Naive thymus-derived CD4-positive, alpha-beta T cell (primary cell): Measurements from ENCODE around the gene JMJD1C. TPM values are rescaled to one million over a fixed set of nuclear protein-coding genes. Genes with fewer than 3 reads are reported as not detected.
A peak's percentile ranks its signal among the peaks of the same experiment; 100 is the strongest.

Experiments
- ATAC-seq: fragments of 150-1000 bp; cut with Tn5 transposase; 2 replicates; pipeline ENCODE4 v1.10.0; 2021; ENCODE audit warnings: mild to moderate bottlenecking, moderate library complexity
- CTCF ChIA-PET: fragments of 350-600 bp; sonication (Branson Sonifier 250); formaldehyde crosslinking; loops from one replicate; lab custom pipeline; 2021; ENCODE audit warnings: antibody characterized with exemption; lab: Charles Lee
- POLR2A ChIA-PET: fragments of 350-600 bp; sonication (Branson Sonifier 250); formaldehyde crosslinking; loops from one replicate; lab custom pipeline; 2021; ENCODE audit warnings: antibody characterized with exemption, inconsistent platforms; lab: Charles Lee
- DNase-seq, 9 donors: peaks; one replicate each; pipeline versions ENCODE4 v3.0.0 to v3.0.0-alpha.2; 2020 to 2022; ENCODE audit warnings: mixed read lengths in 1 of 9
- H3K27ac ChIP-seq: one replicate; pipeline ENCODE4 v1.7.0; 2013; ENCODE audit warnings: mild to moderate bottlenecking, low read depth, low read length, moderate library complexity
- H3K27me3 ChIP-seq, 2 donors: one replicate each; pipeline ENCODE4 v1.7.0; 2013; ENCODE audit warnings: low read length in 2 of 2, mild to moderate bottlenecking in 2 of 2, moderate library complexity in 2 of 2; ENCODE audit not compliant: control insufficient read depth in 2 of 2, insufficient read depth in 2 of 2
- H3K36me3 ChIP-seq, 3 experiments: 1 replicate in 2 of 3; 2 replicates in 1 of 3; pipeline ENCODE4 v1.7.0; 2013; ENCODE audit warnings: low read length in 3 of 3, mild to moderate bottlenecking in 3 of 3, moderate library complexity in 1 of 3; ENCODE audit not compliant: insufficient read depth in 3 of 3, control insufficient read depth in 2 of 3
- H3K4me1 ChIP-seq, 2 donors: one replicate each; pipeline ENCODE4 v1.7.0; 2013; ENCODE audit warnings: low read length in 2 of 2, mild to moderate bottlenecking in 2 of 2, moderate library complexity in 1 of 2; ENCODE audit not compliant: control insufficient read depth in 2 of 2, insufficient read depth in 2 of 2
- H3K4me3 ChIP-seq: 2 replicates; pipeline ENCODE4 v1.7.0; 2013; ENCODE audit warnings: mild to moderate bottlenecking, low read length
- H3K9me3 ChIP-seq, 3 experiments: 1 replicate in 2 of 3; 2 replicates in 1 of 3; pipeline ENCODE4 v1.7.0; 2013; ENCODE audit warnings: low read length in 3 of 3; ENCODE audit not compliant: control insufficient read depth in 2 of 3
- H3K27ac Mint-ChIP-seq, 9 donors: one replicate each; pipeline ENCODE4 v1.8.0; 2020 to 2022; ENCODE audit warnings: mixed read lengths in 9 of 9, mild to moderate bottlenecking in 8 of 9, moderate library complexity in 5 of 9, inconsistent platforms in 2 of 9
- H3K27me3 Mint-ChIP-seq, 5 donors: one replicate each; pipeline ENCODE4 v1.8.0; 2021 to 2022; ENCODE audit warnings: mixed read lengths in 5 of 5, mild to moderate bottlenecking in 1 of 5
- H3K36me3 Mint-ChIP-seq, 5 donors: one replicate each; pipeline ENCODE4 v1.8.0; 2020 to 2022; ENCODE audit warnings: mixed read lengths in 5 of 5, mild to moderate bottlenecking in 3 of 5, inconsistent platforms in 1 of 5
- H3K4me1 Mint-ChIP-seq, 7 donors: one replicate each; pipeline ENCODE4 v1.8.0; 2020 to 2022; ENCODE audit warnings: mixed read lengths in 7 of 7, mild to moderate bottlenecking in 3 of 7, inconsistent platforms in 1 of 7
- H3K4me3 Mint-ChIP-seq, 10 donors: one replicate each; pipeline ENCODE4 v1.8.0; 2020 to 2022; ENCODE audit warnings: mild to moderate bottlenecking in 10 of 10, mixed read lengths in 10 of 10, moderate library complexity in 6 of 10, inconsistent platforms in 2 of 10
- H3K9me3 Mint-ChIP-seq, 11 donors: one replicate each; pipeline ENCODE4 v1.8.0; 2020 to 2022; ENCODE audit warnings: mixed read lengths in 11 of 11, mild to moderate bottlenecking in 4 of 11, inconsistent platforms in 1 of 11, moderate library complexity in 1 of 11
- intact Hi-C, 2 donors: fragments of 100-400 bp; cut with micrococcal nuclease; formaldehyde crosslinking; loops; one replicate each; pipeline ENCODE4 v1.15.1; 2023
- polyA plus RNA-seq, 2 donors: library from polyadenylated mRNA; unstranded; fragments of 300-500 nt; fragmentation: Illumina TruSeq; gene quantifications; one replicate each; pipeline ENCODE4 v1.2.3, GENCODE V29; 2021
- total RNA-seq, 6 experiments: library from RNA in 5 of 6; stranded (reverse) in 5 of 6; gene quantifications; 1 replicate in 5 of 6; 2 replicates in 1 of 6; pipeline ENCODE4 v1.2.3 and lab custom pipeline; 2021 to 2026

The JMJD1C gene
- total and polyA plus RNA-seq, 7 experiments from 2014 or later: 59.0 to 331 (median 120) TPM

GRCh38 chr10:63260103-63260859 lies 205.5 kb downstream of the JMJD1C start:
- ChIA-PET POLR2A (interaction anchor here (1.1 to 2.2 kb wide), 3 partner anchors 9 to 262 kb away, joined by 3 to 5 read pairs (median 4); no protein-coding TSS in a partner anchor), CTCF (no interaction called here)
- DNase-seq (no peak), ATAC-seq (no peak)
- H3K4me3 Mint-ChIP-seq: peak overlapping the region in 9 of 10 donors; percentile 43 to 81 (median 74)
- Histone ChIP-seq H3K27ac (no peak overlapping the region), H3K9me3 (no peaks in the 10 kb centered on the region), H3K4me3 (no peak overlapping the region), H3K27me3 (no peaks in the 10 kb centered on the region), H3K36me3 (no peaks in the 10 kb centered on the region), H3K4me1 (peaks cover 55 to 58% of the 10 kb centered on the region in 2 donors)
- H3K27ac Mint-ChIP-seq: peak overlapping the region in 4 of 9 donors; percentile 18 to 46 (median 33)
- H3K9me3 Mint-ChIP-seq: no peaks in the 10 kb centered on the region
- intact Hi-C loops: loop anchor here (10.0 kb wide), 1 partner anchor 625 kb away; no protein-coding TSS in a partner anchor
- no peaks in the 10 kb centered on the region for H3K27me3 Mint-ChIP-seq
- peaks cover 0 to 35% (median 29%) of the 10 kb centered on the region in 5 donors for H3K36me3 Mint-ChIP-seq
- peaks cover 59 to 94% (median 78%) of the 10 kb centered on the region in 7 donors for H3K4me1 Mint-ChIP-seq

- POLR2A ChIA-PET: interaction anchor here (1.0 to 2.2 kb wide), 3 partner anchors 8 to 263 kb away, joined by 4 to 5 read pairs (median 4); no protein-coding TSS in a partner anchor
- Histone ChIP-seq H3K9me3 (no peaks in the 10 kb centered on the region), H3K4me3 (no peak overlapping the region), H3K4me1 (peaks cover 50 to 55% of the 10 kb centered on the region in 2 donors), H3K36me3 (no peaks in the 10 kb centered on the region), H3K27ac (no peak overlapping the region), H3K27me3 (no peaks in the 10 kb centered on the region)
- H3K36me3 Mint-ChIP-seq: peaks cover 0 to 37% (median 29%) of the 10 kb centered on the region in 5 donors
- CTCF ChIA-PET: no interaction called here
- no peak for ATAC-seq
- H3K9me3 Mint-ChIP-seq: peaks cover 0 to 3% (median 0%) of the 10 kb centered on the region in 11 donors
- intact Hi-C loops: loop anchor here in 1 of 2 donors (1.0 kb wide), 1 partner anchor 7 kb away; no protein-coding TSS in a partner anchor
- no peaks in the 10 kb centered on the region for H3K27me3 Mint-ChIP-seq
- no peak for DNase-seq
- H3K4me3 Mint-ChIP-seq: peak overlapping the region in 9 of 10 donors; percentile 22 to 74 (median 63)
- H3K27ac Mint-ChIP-seq: peak overlapping the region in 7 of 9 donors; percentile 32 to 58 (median 46)
- H3K4me1 Mint-ChIP-seq: peaks cover 60 to 100% (median 90%) of the 10 kb centered on the region in 7 donors
These were observed 206.7 kb downstream of the JMJD1C start for GRCh38 chr10:63258920-63259678.

- Histone ChIP-seq H3K4me3 (no peak overlapping the region), H3K9me3 (no peaks in the 10 kb centered on the region), H3K27ac (no peak overlapping the region), H3K36me3 (no peaks in the 10 kb centered on the region), H3K4me1 (peaks cover 39 to 52% of the 10 kb centered on the region in 2 donors), H3K27me3 (no peaks in the 10 kb centered on the region)
- intact Hi-C loops: loop anchor here in 1 of 2 donors (1.0 kb wide), 1 partner anchor 9 kb away; no protein-coding TSS in a partner anchor
- ATAC-seq: no peak
- POLR2A ChIA-PET: interaction anchor here (1.5 kb wide), 1 partner anchor 31 kb away, joined by 3 read pairs; no protein-coding TSS in a partner anchor
- peaks cover 60 to 100% (median 92%) of the 10 kb centered on the region in 7 donors for H3K4me1 Mint-ChIP-seq
- peak overlapping the region in 8 of 9 donors; percentile 0 to 75 (median 8) for H3K27ac Mint-ChIP-seq
- peaks cover 0 to 5% (median 0%) of the 10 kb centered on the region in 11 donors for H3K9me3 Mint-ChIP-seq
- no peak for DNase-seq
- CTCF ChIA-PET: interaction anchor here (0.6 to 1.1 kb wide), 2 partner anchors 463 to 1117 kb away, joined by 3 read pairs; no protein-coding TSS in a partner anchor
- peaks cover 0 to 47% (median 30%) of the 10 kb centered on the region in 5 donors for H3K36me3 Mint-ChIP-seq
- H3K27me3 Mint-ChIP-seq: no peaks in the 10 kb centered on the region
- peak overlapping the region in 8 of 10 donors; percentile 3 to 66 (median 36) for H3K4me3 Mint-ChIP-seq
These were observed 208.0 kb downstream of the JMJD1C start for GRCh38 chr10:63257778-63258177.

- H3K9me3 Mint-ChIP-seq: peaks cover 0 to 5% (median 0%) of the 10 kb centered on the region in 11 donors
- peaks cover 54 to 100% (median 92%) of the 10 kb centered on the region in 7 donors for H3K4me1 Mint-ChIP-seq
- Histone ChIP-seq H3K27ac (no peak overlapping the region), H3K4me3 (no peak overlapping the region), H3K4me1 (peaks cover 26 to 40% of the 10 kb centered on the region in 2 donors), H3K9me3 (no peaks in the 10 kb centered on the region), H3K36me3 (no peaks in the 10 kb centered on the region), H3K27me3 (no peaks in the 10 kb centered on the region)
- DNase-seq (no peak), ATAC-seq (peak; percentile 54)
- ChIA-PET CTCF (interaction anchor here (0.7 to 1.4 kb wide), 5 partner anchors 9 to 464 kb away, joined by 3 to 5 read pairs (median 3); no protein-coding TSS in a partner anchor), POLR2A (interaction anchor here (1.1 kb wide), 1 partner anchor 13 kb away, joined by 10 read pairs; no protein-coding TSS in a partner anchor)
- H3K4me3 Mint-ChIP-seq: peak overlapping the region in 8 of 10 donors; percentile 26 to 66 (median 48)
- H3K36me3 Mint-ChIP-seq: peaks cover 0 to 45% (median 24%) of the 10 kb centered on the region in 5 donors
- H3K27ac Mint-ChIP-seq: peak overlapping the region in 8 of 9 donors; percentile 32 to 85 (median 51)
- intact Hi-C loops: no loop called here
- H3K27me3 Mint-ChIP-seq: no peaks in the 10 kb centered on the region
These were observed 209.6 kb downstream of the JMJD1C start for GRCh38 chr10:63256009-63256773.

- peak overlapping the region in 2 of 10 donors; percentile 18 to 21 for H3K4me3 Mint-ChIP-seq
- H3K27ac Mint-ChIP-seq: peak overlapping the region in 4 of 9 donors; percentile 28 to 76 (median 54)
- Histone ChIP-seq H3K27me3 (no peaks in the 10 kb centered on the region), H3K9me3 (no peaks in the 10 kb centered on the region), H3K27ac (no peak overlapping the region), H3K4me3 (no peak overlapping the region), H3K4me1 (peaks cover 23 to 35% of the 10 kb centered on the region in 2 donors), H3K36me3 (no peaks in the 10 kb centered on the region)
- H3K4me1 Mint-ChIP-seq: peaks cover 51 to 100% (median 88%) of the 10 kb centered on the region in 7 donors
- intact Hi-C loops: no loop called here
- no peak for DNase-seq
- ChIA-PET POLR2A (no interaction called here), CTCF (interaction anchor here (0.6 to 1.4 kb wide), 5 partner anchors 9 to 374 kb away, joined by 3 to 5 read pairs (median 3); no protein-coding TSS in a partner anchor)
- peaks cover 0 to 5% (median 0%) of the 10 kb centered on the region in 11 donors for H3K9me3 Mint-ChIP-seq
- peaks cover 0 to 38% (median 24%) of the 10 kb centered on the region in 5 donors for H3K36me3 Mint-ChIP-seq
- no peak for ATAC-seq
- H3K27me3 Mint-ChIP-seq: no peaks in the 10 kb centered on the region
These were observed 210.5 kb downstream of the JMJD1C start for GRCh38 chr10:63255316-63255715.
